Left renal cortex interstitium (tissue), 4 donors: ENCODE measurements around the gene AKR1A1. TPM values are rescaled to one million over a fixed set of nuclear protein-coding genes. Genes with fewer than 3 reads are reported as not detected.
"Not testable (repeated sequence)": the region's sequence is repeated elsewhere in the genome, so short reads cannot be mapped to it uniquely, and the experiment has no call there.

Source experiments
- DNase-seq, 4 donors: peaks; one replicate each; pipeline ENCODE4 v3.0.0-alpha.2; 2013; ENCODE audit warnings: low read depth in 4 of 4, low spot score in 2 of 4, missing footprints in 1 of 4
- polyA plus RNA-seq, 4 donors: library from polyadenylated mRNA; unstranded; fragments of 120-200 nt; gene quantifications; one replicate each; pipeline ENCODE4 v1.2.1, GENCODE V29; 2013; ENCODE audit not compliant: insufficient read length in 4 of 4

AKR1A1 gene
- polyA plus RNA-seq, 4 donors = 287 to 318 (median 292) TPM

DNA sequence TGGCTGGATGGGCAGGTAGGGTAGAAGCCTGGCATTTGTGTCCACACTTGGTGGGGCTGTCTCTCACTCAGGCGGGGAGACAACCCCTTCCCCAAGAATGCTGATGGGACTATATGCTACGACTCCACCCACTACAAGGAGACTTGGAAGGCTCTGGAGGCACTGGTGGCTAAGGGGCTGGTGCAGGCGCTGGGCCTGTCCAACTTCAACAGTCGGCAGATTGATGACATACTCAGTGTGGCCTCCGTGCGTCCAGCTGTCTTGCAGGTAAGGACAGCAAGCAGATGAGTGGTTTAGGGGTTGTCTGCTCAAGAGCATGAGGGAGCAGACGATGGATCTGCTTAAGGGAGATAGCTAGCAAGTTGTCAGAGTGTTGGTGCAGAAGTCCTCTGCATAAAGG lies 17.3 kb downstream of the AKR1A1 start:
- DNase-seq = no peak

DNA sequence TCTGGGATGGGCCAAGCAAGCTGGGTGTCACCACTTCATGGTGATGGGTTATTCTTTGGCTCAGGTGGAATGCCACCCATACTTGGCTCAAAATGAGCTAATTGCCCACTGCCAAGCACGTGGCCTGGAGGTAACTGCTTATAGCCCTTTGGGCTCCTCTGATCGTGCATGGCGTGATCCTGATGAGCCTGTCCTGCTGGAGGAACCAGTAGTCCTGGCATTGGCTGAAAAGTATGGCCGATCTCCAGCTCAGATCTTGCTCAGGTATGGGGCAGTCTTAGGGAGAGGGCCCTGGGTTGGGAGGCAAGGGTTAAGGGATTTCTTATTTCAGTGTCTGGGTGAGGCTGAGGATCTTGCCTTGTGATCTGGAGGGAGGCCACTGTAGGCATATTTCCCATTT lies 17.8 kb downstream of the AKR1A1 start:
- no peak for DNase-seq

DNA sequence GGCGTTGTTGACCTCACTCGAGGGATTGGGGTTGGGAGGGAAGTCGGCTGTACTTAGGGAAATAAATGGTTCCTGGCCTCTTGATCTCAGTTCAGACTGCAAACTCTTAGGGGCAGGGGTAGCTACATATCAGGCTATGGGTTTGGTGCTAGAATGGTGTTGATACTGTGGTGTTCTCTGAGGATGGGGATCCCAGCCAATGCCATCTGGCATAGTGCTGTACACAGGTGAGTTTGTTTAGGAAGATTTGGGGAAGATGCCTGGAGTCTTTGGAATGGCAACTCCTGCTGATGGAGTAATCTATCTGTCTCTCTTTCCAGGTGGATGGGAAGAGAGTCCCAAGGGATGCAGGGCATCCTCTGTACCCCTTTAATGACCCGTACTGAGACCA lies 18.9 kb downstream of the AKR1A1 start:
- DNase-seq = no peak

GRCh38 chr1:45569962-45570581 lies 19.4 kb downstream of the AKR1A1 start:
- DNase-seq = peak in 2 of 4 donors; percentile 52 to 56

DNA sequence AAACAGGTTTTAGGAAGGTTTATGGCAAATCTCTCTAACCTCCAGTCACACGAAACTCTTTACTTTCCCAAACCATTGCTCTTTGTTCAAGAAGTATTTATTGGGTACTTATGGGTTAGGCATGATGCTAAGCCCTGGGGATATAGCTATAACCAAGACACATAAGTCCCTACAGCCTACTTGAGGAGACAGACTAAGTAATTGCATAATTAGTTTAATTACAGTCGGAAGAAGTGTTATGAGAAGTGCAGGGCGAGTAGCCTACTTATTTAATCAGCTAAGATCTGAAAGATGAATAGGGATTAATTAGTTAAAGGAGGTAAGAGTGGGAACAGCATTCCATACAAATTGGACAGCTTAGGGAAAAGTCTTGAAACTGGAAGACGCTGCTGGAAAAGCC lies 20.0 kb downstream of the AKR1A1 start:
- DNase-seq = no peak

DNA sequence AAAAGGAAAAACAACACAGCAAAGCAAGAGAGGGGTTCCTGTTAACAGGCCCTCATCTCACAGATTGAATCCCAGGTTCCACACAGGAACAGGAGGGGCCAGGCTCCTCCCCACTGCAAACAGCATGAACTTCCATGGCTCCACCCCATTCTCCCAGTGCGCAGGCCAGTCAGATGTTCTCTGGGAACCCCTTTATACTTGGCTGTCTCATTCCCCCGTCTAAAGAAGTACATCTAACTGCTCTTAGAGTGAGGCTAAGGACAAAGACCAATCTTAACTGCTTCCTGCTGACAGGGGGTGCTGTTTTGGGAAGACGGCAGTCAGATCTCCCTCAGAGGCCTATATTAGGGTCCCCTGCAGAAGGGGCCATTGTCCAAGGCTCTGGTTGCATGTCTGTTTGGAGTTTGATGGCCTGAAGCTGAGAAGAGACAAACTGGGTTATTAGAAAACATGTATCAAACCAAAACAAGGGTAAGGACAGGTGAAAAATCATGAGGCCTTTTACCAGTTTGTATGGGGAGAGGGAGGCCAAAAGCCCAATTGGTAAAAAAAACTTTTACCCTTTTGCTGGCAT lies 22.7 kb downstream of the AKR1A1 start:
- DNase-seq = no peak

GRCh38 chr1:45574105-45574626 lies 23.5 kb downstream of the AKR1A1 start:
- no peak for DNase-seq

DNA sequence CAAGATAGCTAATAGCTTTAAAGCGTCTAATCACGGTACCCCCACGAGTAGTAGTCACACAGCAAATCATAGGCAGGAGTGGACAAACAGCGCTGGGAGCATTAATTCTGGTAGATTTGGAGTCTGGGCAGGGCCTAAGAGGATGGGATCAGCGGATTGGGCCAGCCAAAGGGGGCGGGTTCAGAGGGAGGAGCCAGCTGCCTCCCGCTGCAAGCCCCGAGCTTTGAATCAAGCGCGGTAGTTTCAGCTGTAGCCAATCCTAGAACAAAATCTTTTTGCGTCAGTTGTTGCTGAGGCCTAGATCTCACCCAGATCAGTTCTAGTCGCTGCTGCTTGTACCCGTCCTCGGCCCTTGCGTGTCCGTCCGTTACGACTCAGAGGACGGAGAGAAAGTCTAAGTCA lies 32.6 kb downstream of the AKR1A1 start:
- peak in 3 of 4 donors; percentile 89 to 97 (median 94) for DNase-seq

DNA sequence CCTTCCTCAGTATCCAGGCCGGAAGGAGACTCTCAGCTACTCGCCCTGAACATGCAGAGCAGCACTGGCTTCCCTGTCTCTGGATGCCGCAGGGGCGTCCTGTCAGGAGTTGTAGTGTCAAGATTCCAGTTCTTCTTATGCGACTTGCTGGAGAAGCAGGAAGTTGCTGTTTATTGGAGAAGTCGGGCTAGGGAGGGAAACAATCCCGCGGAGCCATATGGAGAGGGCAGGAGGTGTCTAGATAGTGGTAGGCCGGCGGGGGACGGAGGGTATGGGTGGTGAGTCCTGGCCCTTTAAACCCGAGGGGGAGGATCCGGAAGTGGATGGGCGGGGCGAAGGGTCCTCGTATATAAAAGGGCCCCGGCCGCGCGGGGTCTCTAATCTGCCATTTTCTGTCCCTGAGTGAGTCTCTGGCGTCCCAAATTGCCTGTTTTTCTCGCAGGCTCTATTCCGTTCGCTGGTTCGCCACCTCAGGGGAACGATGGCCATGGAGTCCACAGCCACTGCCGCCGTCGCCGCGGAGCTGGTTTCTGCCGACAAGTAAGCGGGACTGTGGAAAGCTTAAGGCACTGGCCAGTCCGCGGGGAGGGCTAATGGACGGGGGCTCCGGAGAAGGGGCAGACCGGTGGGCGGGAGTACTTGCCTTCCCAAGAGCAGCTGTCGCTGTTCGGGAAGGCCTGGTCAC lies 33.2 kb downstream of the AKR1A1 start, which contains the start of gene NASP:
TSS of gene NASP (plus strand) at position 376 of the 685 bp plus-strand sequence. CDS start at position 482, 106 bp downstream.
- peak; percentile 86 to 98 (median 90) for DNase-seq

- DNase-seq = peak; percentile 75 to 89 (median 86)
These were observed 33.9 kb downstream of the AKR1A1 start for GRCh38 chr1:45584351-45585109.

- DNase-seq = no peak
These were observed 34.4 kb downstream of the AKR1A1 start for GRCh38 chr1:45585110-45585426.

DNA sequence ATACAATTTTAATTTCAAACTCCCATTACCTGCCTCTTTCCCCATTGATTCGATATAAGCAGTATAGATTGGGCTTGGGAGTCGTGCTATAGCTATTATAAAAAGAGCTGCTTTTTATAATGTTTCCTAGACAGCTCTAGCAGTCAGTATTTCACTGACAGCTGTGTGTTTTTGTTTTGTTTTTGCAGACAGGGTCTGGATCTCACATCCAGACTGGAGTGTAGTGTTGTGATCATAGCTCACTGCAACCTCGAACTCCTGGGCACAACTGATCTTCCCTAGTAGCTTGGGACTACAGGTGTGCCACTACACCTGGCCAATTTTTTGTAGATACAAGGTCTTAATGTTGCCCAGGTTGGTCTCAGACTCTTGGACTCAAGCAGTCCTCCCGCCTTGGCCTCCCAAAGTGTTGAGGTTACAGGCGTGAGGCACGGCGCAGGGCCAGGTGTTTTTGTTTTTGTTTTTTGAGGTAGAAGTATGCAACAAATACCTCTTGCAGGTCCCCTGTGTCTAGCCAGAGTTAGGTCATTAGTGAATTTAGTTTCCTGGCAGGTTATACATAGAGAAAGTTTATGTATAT lies 35.0 kb downstream of the AKR1A1 start:
- no peak for DNase-seq

DNA sequence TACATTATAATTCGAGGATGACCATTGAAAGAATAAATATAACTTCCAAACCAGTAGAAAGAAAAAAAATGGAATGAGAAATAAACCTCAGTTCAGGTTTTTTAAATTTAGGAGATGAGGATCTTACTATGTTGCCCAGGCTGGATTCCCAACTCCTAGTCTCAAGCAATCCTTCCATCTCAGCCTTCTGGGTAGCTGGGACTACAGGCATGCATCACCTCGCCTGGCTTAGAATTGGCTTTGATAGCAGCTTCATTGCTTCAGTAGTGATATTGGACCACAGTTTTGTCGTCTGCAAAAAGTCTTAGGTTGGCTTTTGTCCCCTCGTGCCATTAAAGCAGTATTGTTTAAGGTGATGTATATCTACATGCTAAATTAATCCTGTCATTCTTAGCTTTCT lies 36.1 kb downstream of the AKR1A1 start:
- DNase-seq = no peak

DNA sequence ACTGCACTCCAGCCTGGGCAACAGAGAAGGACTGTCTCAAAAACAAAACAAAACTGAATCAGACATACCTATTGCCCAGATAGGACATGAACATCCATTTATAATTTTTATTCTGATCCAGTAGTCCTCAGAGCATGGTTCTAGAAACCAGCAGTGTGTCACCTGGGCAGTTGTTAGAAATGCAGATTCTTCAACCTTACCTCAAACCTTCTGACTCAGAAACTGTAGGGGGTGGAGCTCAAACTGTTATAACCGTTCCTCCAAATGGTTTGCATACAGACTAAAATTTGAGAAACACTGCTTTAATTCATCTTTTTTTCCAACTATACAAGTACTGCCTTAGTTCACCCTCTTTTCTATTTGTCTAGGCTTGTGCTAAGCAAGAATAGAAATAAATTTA lies 39.2 kb downstream of the AKR1A1 start:
- no peak for DNase-seq

DNA sequence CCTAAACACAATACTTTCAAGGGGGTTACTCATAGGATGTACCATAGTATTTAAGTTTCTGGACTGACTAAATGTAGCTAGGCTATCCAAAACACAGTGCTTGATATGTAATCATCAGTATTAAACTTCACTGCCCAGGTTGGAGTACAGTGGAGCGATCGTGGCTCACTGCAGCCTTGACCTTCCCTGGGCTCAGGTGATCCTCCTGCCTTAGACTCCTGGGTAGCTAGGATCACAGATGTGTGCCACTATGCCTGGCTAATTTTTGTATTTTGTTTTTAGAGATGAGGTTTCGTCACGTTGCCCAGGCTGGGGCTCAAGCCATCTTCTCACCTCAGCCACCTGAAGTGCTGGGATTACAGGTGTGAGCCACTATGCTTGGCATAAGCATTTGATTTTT lies 43.8 kb downstream of the AKR1A1 start:
- no peak for DNase-seq

- DNase-seq = not testable (repeated sequence)
These were observed 46.1 kb downstream of the AKR1A1 start for GRCh38 chr1:45596765-45597164.

GRCh38 chr1:45604239-45604638 lies 53.6 kb downstream of the AKR1A1 start:
- no peak for DNase-seq

DNA sequence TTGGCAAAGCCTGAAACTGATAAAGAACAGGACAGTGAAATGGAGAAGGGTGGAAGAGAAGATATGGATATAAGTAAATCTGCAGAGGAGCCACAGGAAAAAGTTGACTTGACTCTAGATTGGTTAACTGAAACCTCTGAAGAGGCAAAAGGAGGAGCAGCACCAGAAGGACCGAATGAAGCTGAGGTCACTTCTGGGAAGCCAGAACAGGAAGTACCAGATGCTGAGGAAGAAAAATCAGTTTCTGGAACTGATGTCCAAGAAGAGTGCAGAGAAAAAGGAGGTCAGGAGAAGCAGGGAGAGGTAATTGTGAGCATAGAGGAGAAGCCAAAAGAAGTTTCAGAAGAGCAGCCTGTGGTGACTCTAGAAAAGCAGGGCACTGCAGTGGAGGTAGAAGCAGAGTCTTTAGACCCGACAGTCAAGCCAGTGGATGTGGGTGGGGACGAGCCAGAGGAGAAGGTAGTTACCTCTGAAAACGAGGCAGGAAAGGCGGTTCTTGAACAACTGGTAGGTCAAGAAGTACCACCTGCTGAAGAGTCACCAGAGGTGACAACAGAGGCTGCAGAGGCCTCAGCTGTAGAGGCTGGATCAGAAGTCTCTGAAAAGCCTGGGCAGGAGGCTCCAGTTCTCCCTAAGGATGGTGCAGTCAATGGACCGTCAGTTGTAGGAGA lies 56.9 kb downstream of the AKR1A1 start:
- no peak for DNase-seq

GRCh38 chr1:45608175-45609156 lies 57.8 kb downstream of the AKR1A1 start:
- no peak for DNase-seq
